IPS-18a (cell line): ENCODE measurements around the gene JAG1.
"Not testable (repeated sequence)": the region's sequence is repeated elsewhere in the genome, so short reads cannot be mapped to it uniquely, and the experiment has no call there.

Source experiments
- H3K27ac ChIP-seq: one replicate; pipeline ENCODE4 v1.5.1; 2013; ENCODE audit warnings: low read length
- H3K27me3 ChIP-seq: one replicate; pipeline ENCODE4 v1.6.1; 2013; ENCODE audit warnings: mild to moderate bottlenecking, low read length; ENCODE audit not compliant: control insufficient read depth, insufficient read depth
- H3K36me3 ChIP-seq: one replicate; pipeline ENCODE4 v1.6.1; 2013; ENCODE audit warnings: low read depth, low read length; ENCODE audit not compliant: control insufficient read depth
- H3K4me1 ChIP-seq: one replicate; pipeline ENCODE4 v1.6.1; 2013; ENCODE audit warnings: low read depth, low read length; ENCODE audit not compliant: control insufficient read depth
- H3K4me3 ChIP-seq: one replicate; pipeline ENCODE4 v1.5.1; 2013; ENCODE audit warnings: low read length
- H3K9ac ChIP-seq: one replicate; pipeline ENCODE4 v1.6.1; 2013; ENCODE audit warnings: mild to moderate bottlenecking, low read length, moderate library complexity
- H3K9me3 ChIP-seq: one replicate; pipeline ENCODE4 v1.6.1; 2013; ENCODE audit warnings: low read depth, low read length; ENCODE audit not compliant: control insufficient read depth

The JAG1 gene

DNA sequence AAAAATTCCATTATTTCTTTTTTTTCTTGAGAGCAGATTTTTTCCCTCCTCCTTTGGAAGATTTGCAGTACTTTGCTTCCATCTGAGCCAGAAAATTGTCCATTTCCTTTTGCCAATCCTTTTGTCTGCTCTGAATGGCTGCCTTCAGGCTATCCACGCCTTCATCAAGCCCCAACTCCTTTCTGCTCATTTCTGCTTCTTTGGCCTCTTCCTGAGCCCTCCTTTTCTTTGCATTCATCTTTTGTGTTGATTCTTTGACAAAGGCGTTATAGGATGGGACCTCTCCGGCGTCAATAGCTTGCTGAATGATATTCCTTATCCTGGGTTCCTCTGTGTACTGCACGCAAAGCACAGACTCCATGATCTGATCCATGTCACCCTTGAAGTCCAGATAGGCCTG lies 60.4 kb downstream of the JAG1 start:
- H3K27me3 ChIP-seq, H3K4me1 ChIP-seq, H3K36me3 ChIP-seq, H3K4me3 ChIP-seq, H3K27ac ChIP-seq, H3K9me3 ChIP-seq, H3K9ac ChIP-seq: not testable (repeated sequence)

DNA sequence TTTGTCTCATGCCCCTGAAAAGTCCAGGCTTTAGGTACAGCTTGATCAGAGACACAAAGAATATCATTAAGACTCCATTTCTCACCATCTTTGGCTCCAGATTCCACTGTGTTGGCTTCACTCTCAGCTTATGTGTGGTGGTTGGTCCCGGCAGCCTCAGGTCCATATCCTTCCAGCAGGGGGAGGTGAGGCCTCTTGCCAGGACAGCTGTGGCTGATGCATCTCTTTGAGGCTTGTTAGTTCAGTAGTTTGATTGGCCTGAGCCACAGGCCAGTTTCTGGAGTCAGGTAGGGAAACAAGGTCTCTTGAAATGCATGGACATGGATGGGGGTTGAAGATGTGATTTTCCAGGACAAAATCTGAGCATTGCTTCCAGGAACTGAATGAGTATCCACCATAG lies 62.4 kb downstream of the JAG1 start:
- Histone ChIP-seq H3K27ac (no peak overlapping the region), H3K4me1 (no peaks in the 10 kb centered on the region), H3K36me3 (no peaks in the 10 kb centered on the region), H3K4me3 (no peak overlapping the region), H3K9ac (no peak overlapping the region), H3K27me3 (no peaks in the 10 kb centered on the region), H3K9me3 (no peaks in the 10 kb centered on the region)

DNA sequence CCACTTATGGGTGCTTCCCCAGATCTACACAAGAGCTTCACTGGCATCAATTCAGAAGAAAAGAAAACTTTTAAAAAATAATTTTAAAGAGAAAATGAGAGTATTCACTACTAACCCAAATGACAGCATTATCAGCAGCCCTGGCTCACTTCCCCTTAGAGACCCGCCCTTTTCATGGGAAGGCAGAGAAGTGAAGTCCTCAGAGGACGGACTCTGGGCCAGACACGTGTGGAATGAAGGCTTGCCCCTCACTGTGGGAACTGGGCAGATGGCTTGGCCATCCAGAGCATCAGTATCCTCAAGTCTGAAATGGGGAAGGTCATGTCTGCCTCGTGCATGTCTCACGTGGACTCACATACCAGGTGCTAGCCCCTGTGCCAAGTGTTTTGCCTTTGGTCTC lies 63.5 kb downstream of the JAG1 start:
- Histone ChIP-seq H3K36me3 (no peaks in the 10 kb centered on the region), H3K4me3 (no peak overlapping the region), H3K27me3 (no peaks in the 10 kb centered on the region), H3K4me1 (no peaks in the 10 kb centered on the region), H3K9ac (no peak overlapping the region), H3K27ac (no peak overlapping the region), H3K9me3 (no peaks in the 10 kb centered on the region)

GRCh38 chr20:10609770-10610169 lies 64.0 kb downstream of the JAG1 start:
- no peak overlapping the region for H3K27ac ChIP-seq
- H3K4me1 ChIP-seq: no peaks in the 10 kb centered on the region
- no peaks in the 10 kb centered on the region for H3K9me3 ChIP-seq
- H3K4me3 ChIP-seq: no peak overlapping the region
- H3K36me3 ChIP-seq: no peaks in the 10 kb centered on the region
- H3K9ac ChIP-seq: no peak overlapping the region
- no peaks in the 10 kb centered on the region for H3K27me3 ChIP-seq

DNA sequence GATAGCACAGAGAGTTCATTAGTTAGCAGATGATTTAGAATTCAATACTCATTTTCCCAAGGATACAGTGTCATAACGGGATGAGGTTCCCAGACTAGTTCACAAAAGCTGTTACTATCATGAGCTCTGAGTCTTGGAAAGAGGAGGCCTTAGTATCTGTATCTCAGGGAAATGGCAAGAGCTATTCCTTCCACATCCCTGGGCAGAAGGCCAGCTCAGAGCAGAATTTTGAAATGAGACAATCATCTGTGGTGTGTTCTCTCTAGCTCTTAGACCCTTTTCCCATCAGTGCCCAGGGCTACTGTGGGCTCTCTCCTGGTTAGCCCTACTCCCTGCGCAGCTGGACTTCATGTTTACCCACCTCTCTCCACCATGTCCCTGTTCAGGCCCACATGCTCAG lies 64.5 kb downstream of the JAG1 start:
- Histone ChIP-seq H3K9me3 (no peaks in the 10 kb centered on the region), H3K27ac (no peak overlapping the region)

DNA sequence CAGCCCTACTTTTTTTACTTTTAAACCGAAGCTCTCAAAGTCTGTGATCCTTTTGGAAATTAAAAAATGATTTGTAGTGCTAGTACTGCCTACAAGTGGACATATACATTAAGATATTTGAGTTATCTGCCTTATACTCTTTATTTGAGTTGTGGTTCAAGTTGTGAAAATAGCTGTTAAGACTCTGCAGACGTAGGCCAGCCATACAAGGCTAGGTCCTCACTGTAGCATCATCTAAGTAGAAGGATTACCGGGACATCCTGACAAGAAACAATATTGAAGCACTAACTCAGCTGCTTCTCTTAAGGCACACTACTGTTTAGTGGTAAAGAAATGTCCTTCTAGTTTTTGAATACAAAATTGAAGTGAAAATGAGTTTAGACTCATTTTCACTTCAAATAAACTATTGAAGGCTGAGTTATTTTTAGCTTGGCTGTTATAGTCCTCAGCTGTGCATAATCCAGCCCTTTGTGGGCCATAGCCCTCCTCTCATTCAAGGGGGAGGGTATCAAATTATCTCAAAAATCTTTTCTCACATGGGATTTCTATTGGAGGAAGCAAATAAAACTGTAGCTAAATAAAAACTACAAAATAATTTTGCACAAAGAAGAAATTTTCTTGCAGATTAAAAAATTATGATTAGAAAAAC lies 68.1 kb downstream of the JAG1 start:
- H3K4me1 ChIP-seq: no peaks in the 10 kb centered on the region
- H3K9me3 ChIP-seq: no peaks in the 10 kb centered on the region
- no peak overlapping the region for H3K27ac ChIP-seq
- no peaks in the 10 kb centered on the region for H3K27me3 ChIP-seq
- H3K9ac ChIP-seq: no peak overlapping the region
- H3K36me3 ChIP-seq: no peaks in the 10 kb centered on the region
- no peak overlapping the region for H3K4me3 ChIP-seq

More for the DNA sequence above, 64.5 kb downstream of the JAG1 start:
- Histone ChIP-seq H3K4me3 (no peak overlapping the region), H3K9ac (no peak overlapping the region), H3K4me1 (no peaks in the 10 kb centered on the region), H3K27me3 (no peaks in the 10 kb centered on the region), H3K36me3 (no peaks in the 10 kb centered on the region)

DNA sequence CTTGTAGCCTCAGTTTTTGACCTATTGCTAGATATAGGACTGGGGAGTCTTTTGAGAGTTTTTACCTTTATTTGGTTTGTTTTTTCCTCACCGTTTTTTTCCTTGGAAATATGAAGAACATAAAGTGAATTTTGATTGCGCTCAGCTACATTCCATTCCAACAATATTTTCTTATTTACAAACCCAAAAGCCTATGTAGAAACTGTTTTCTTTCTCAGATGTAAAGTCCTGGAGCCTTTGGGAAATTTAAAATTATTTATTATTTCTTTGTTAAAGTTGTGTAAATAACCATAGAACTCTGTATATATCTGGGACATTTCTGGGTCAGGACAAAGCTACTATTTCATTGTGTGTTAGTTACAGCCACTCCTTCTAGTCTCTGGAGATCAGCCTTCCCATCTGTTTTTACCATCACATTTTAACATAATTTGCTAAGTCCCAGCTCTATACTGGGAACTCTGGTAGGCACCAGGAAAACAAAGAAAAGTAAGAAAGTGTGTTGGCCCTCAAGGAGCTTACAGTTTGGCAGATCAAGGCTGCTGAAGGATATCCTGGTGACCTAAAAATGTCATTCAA lies 68.8 kb downstream of the JAG1 start:
- Histone ChIP-seq H3K36me3 (no peaks in the 10 kb centered on the region), H3K9me3 (no peaks in the 10 kb centered on the region), H3K9ac (no peak overlapping the region), H3K4me3 (no peak overlapping the region), H3K27ac (no peak overlapping the region), H3K27me3 (no peaks in the 10 kb centered on the region), H3K4me1 (no peaks in the 10 kb centered on the region)

GRCh38 chr20:10603971-10604864 lies 69.6 kb downstream of the JAG1 start:
- H3K9ac ChIP-seq: no peak overlapping the region
- no peaks in the 10 kb centered on the region for H3K9me3 ChIP-seq
- H3K27ac ChIP-seq: no peak overlapping the region
- H3K27me3 ChIP-seq: no peaks in the 10 kb centered on the region
- H3K36me3 ChIP-seq: no peaks in the 10 kb centered on the region
- no peak overlapping the region for H3K4me3 ChIP-seq
- no peaks in the 10 kb centered on the region for H3K4me1 ChIP-seq

DNA sequence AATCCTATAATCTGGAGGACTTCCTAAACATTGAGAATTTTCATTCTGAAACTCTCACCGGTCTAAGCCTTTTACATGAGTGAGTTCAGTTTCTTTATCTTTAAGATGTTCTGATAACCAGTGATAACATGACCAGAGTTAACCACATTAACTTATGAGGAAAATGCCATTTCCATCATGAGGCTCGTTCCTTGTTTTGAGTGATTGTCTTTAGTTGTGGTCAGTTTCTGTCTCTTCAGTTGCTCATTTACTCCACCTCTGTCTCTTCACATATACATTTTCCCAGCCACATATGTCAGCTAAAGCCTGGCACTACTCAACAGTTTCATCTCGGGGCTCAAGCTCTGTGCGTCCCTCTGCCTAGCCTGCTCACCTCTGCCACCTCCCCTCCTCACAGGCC lies 70.4 kb downstream of the JAG1 start:
- H3K9me3 ChIP-seq: no peaks in the 10 kb centered on the region
- no peak overlapping the region for H3K9ac ChIP-seq
- H3K4me3 ChIP-seq: no peak overlapping the region
- no peaks in the 10 kb centered on the region for H3K36me3 ChIP-seq
- H3K27me3 ChIP-seq: no peaks in the 10 kb centered on the region
- no peak overlapping the region for H3K27ac ChIP-seq
- H3K4me1 ChIP-seq: no peaks in the 10 kb centered on the region

- no peak overlapping the region for H3K9ac ChIP-seq
- H3K4me1 ChIP-seq: no peaks in the 10 kb centered on the region
- H3K27me3 ChIP-seq: no peaks in the 10 kb centered on the region
- H3K36me3 ChIP-seq: no peaks in the 10 kb centered on the region
- H3K27ac ChIP-seq: no peak overlapping the region
- H3K4me3 ChIP-seq: no peak overlapping the region
- H3K9me3 ChIP-seq: no peaks in the 10 kb centered on the region
Measured at GRCh38 chr20:10602221-10602871, 71.5 kb downstream of the JAG1 start.

DNA sequence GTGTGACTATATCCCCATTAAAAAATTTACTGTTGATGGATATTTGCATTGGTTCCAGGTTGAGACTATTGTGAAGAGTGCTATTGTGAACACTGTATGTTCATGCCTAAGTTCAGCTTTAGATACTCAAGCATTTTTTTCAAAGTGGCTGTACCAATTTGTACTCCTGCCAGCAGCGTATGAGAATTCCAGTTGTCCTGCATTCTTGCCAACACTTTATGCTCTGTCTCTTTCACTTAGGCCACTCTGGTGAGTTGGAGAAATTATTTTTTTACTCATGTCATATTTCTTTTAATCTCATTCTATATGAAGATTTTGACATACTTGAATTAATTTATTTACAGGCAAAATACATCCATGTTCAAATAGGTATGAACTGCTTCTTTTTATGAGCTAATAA lies 76.2 kb downstream of the JAG1 start:
- Histone ChIP-seq H3K9ac (no peak overlapping the region), H3K27ac (no peak overlapping the region), H3K9me3 (no peaks in the 10 kb centered on the region), H3K27me3 (no peaks in the 10 kb centered on the region), H3K36me3 (no peaks in the 10 kb centered on the region), H3K4me1 (no peaks in the 10 kb centered on the region), H3K4me3 (no peak overlapping the region)
